Fibroblast of the aortic adventitia (primary cell): Measurements from ENCODE around the gene SPINT2. TPM values are rescaled to one million over a fixed set of nuclear protein-coding genes. Genes with fewer than 3 reads are reported as not detected.

Experiments
- DNase-seq: peaks from one replicate; pipeline ENCODE4 v3.0.0-alpha.2; 2010; ENCODE audit warnings: low read depth
- H3K4me3 ChIP-seq: 2 replicates; pipeline ENCODE4 v1.5.1; 2011; ENCODE audit warnings: low read depth, mild to moderate bottlenecking, control low read depth, low read length, moderate library complexity
- total RNA-seq: library from RNA; depleted of rRNA; stranded (reverse); fragments of >200 nt; gene quantifications from 2 replicates; pipeline ENCODE4 v1.2.3, GENCODE V29; 2012; ENCODE audit warnings: low replicate concordance
- TF ChIP-seq, protein P1 (sequence below): IDR thresholded peaks from 2 replicates; pipeline ENCODE4 v1.5.1; 2011; ENCODE audit warnings: mild to moderate bottlenecking, low read length, control low read depth, inconsistent platforms; ENCODE audit not compliant: insufficient read depth

The SPINT2 gene
- total RNA-seq, 1 donor: 13.5 TPM

DNA sequence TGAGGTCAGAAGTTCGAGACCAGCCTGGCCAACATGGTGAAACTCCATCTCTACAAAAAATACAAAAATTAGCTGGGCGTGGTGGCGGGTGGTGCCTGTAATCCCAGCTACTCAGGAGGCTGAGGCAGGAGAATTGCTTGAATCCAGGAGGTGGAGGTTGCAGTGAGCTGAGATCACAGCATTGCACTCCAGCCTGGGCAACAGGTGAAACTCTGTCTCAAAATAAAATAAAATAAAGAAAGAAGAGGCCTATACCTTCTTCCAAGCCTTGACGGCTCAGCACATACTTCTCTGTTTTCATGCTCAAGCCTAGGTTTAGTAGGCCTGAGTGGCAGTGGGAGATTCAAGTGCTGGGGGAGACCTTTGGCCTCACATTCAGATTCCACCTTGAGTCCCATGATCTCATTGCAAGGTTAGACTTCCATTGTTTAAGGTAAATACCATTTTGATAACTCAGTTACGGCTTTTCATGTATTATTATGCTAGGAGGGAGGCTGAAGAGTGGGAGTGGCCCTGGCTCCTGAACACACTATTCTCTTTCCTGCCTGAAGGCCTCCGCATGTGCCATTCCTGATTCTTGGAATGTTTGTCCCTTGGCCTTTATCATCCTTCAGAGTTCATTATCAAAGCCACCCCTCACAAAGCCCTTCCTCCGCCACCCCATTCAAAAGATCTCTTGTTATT lies 1.6 kb upstream of the SPINT2 start:
- H3K4me3 ChIP-seq: no peak overlapping the region
- TF ChIP-seq, protein P1, sequence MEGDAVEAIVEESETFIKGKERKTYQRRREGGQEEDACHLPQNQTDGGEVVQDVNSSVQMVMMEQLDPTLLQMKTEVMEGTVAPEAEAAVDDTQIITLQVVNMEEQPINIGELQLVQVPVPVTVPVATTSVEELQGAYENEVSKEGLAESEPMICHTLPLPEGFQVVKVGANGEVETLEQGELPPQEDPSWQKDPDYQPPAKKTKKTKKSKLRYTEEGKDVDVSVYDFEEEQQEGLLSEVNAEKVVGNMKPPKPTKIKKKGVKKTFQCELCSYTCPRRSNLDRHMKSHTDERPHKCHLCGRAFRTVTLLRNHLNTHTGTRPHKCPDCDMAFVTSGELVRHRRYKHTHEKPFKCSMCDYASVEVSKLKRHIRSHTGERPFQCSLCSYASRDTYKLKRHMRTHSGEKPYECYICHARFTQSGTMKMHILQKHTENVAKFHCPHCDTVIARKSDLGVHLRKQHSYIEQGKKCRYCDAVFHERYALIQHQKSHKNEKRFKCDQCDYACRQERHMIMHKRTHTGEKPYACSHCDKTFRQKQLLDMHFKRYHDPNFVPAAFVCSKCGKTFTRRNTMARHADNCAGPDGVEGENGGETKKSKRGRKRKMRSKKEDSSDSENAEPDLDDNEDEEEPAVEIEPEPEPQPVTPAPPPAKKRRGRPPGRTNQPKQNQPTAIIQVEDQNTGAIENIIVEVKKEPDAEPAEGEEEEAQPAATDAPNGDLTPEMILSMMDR: no peak
- no peak for DNase-seq

DNA sequence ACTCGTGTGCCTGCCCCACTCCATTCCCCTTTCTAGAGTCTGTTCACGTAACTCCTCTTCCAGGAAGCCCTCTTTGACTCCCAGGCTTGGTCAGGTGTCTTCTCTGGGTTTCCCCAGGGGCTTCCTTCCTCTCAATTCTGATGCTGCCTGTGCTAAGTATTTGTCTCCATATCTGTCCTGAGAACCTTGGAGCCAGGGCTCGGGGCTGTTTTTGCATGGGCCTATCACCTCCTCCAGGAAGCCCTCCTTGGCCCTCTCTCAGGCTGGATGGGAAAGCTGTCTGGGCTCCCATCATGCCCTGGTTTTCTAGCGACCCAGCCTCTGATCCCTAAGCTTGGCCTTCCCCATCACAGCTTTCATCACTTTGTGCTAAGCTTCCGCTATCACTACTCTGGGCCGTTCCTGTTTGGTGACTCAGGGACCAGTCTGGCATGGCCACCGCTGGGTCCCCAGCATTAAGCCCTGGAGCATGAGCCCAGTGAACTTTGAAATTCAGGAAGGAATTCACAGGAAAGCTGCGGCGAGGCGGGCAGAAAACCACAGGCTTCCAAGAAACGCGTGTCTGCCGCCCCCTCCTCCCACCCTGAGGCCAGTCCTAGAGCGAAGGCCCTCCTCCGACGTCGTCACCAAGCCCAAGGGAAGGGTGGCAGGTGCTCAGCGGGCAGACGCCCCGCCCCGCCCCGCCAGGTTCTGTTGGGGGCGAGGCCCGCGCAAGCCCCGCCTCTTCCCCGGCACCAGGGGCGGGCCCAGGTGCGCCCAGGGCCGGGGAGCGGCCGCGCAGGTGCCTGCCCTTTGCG lies 486 bp upstream of the SPINT2 start:
- H3K4me3 ChIP-seq: peak overlapping the region; percentile 54
- TF ChIP-seq, protein P1: no peak
- peak; percentile 46 for DNase-seq

DNA sequence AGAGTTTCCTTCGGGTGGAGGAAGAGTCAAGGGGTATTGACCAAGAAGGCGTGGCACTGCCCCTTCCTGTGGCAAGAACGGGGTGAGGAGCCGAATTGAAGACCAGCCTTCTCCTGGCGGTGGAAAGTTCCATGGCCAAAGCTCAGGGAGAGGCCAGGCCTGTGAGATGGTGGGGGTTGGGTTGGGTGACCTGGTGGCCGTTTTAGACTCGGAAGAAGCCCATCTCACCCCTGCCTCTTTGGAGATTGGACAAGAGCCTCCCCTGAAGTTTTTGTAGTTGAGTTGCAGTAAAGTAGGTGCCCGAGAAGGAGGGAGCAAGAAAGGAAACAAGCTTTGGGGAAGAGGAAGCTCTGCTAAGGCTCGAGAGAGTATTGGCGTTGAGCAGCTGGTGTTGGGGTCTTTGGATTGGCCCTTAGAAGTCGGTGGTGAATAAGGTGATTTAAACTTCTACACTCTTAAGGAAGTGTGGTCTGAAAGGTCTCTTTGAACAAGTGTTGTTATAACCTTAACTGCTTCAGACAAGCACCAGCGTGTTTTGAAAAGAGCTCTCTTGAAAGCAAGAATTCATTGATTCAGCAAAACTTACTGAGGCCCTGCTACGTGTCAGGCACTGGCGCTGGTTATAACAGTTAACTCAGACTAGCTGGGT lies 964 bp downstream of the SPINT2 start:
- DNase-seq: no peak
- TF ChIP-seq, protein P1: no peak
- no peak overlapping the region for H3K4me3 ChIP-seq

DNA sequence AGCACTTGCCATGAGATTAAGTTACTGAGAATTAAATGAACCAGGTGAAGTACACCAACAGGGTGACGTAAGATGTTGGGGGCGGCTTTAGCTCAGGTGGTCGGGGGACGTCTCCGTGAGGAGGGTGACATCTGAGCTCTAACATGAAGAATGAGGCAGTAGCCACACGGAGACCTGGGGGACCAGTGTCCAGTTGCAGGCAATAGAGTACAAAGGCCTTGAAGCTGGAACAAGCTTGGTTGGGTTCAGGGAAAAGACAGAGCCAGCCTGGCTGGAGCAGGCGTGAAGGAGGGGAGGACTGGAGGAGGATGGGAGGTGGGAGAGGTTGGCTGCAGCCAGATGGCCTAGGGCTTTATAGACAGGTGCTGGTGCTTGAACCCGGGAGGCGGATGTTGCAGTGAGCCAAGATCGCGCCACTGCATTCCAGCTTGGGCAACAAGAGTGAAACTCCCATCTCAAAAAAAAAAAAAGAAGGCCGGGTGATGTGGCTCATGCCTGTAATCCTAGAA lies 1.6 kb downstream of the SPINT2 start:
- TF ChIP-seq, protein P1: no peak
- no peak overlapping the region for H3K4me3 ChIP-seq
- no peak for DNase-seq

DNA sequence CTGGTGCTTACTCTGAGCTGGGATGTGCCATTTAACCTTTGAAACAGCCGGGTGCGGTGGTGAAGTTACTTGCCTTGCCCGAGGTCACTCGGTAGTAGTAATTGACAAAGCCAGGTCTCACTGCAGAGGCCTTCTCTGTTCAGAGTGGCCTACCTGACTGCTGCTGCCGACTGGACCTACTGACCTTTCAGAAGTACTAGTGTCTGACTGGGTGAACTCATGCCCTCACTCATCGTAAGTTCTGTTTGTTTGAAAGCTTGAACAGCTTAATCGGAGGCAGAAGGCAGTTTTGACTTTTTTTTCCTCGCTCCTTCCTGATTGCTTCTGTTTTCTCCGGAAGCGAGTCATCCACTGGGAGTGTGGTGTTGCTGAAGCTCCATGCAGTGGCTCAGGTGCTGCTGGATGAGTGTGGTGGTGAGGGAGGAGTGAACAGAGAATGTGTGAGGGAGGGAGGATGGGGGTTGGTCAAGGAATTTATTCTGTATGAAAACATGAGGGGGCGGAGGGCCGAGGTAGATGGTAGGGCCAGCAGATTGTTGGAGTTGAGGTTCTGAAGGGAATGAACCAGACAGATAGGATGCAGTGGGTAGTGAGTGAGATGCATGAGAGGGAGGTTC lies 2.7 kb downstream of the SPINT2 start:
- H3K4me3 ChIP-seq: no peak overlapping the region
- peak; percentile 37 for DNase-seq
- TF ChIP-seq, protein P1: no peak

DNA sequence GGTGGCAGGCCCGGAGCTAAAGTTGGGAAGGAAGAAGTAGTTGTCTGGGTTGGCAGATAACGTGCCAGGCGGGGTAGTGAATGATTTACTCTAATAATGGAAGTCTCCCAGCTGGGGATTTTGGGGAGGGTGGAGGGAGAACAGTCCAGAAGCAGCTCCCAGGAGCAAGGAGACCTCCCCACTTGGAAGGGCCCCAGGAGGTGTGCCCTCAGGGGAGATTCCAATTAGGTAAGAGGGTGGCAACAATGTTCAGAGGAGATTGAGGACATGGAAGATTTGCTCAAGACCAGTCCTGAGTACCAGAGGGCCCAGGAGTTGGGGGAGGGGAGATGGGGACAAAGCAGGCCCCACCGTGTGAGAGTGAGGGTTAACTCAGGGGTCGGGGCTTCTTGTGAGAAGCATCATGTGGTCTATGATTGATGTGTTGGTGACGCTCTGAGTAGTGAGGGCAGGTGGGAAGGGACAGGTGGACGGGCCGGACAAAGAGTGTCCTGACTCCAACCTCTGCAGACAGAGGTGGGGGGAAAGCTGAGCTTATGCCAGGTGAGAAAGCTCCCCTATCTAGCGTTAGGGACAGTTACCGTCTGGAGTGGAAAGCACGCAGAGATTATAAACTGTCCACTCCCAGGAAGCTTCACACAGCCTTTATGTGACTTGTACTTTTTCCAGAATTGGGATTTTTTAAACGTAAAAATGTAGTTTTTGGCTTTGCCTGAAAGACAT lies 3.5 kb downstream of the SPINT2 start:
- no peak for DNase-seq
- TF ChIP-seq, protein P1: no peak
- H3K4me3 ChIP-seq: no peak overlapping the region
